IMR-90 (cell line): ENCODE results near the gene GNPTG.

ENCODE experiments used
- CTCF ChIP-seq: conservative IDR thresholded peaks from 2 replicates; pipeline ENCODE4 v1.5.1; 2012; ENCODE audit warnings: mild to moderate bottlenecking, low read depth, low read length, improper control_type of control experiment
- ELK1 ChIP-seq: fragments of 150-350 bp; IDR thresholded peaks from 2 replicates; pipeline ENCODE4 v1.6.1; 2016; ENCODE audit warnings: low read depth, mild to moderate bottlenecking, low read length, moderate library complexity, borderline replicate concordance
- MAZ ChIP-seq: IDR thresholded peaks from 2 replicates; pipeline ENCODE4 v1.6.1; 2012; ENCODE audit warnings: low read depth, mild to moderate bottlenecking, low read length, improper control_type of control experiment, moderate library complexity, borderline replicate concordance
- MXI1 ChIP-seq: IDR thresholded peaks from 2 replicates; pipeline ENCODE4 v1.6.1; 2012; ENCODE audit warnings: low read depth, mild to moderate bottlenecking, low read length, moderate library complexity, borderline replicate concordance
- POLR2A ChIP-seq: IDR thresholded peaks from 2 replicates; pipeline ENCODE4 v1.6.1; 2012; ENCODE audit warnings: mild to moderate bottlenecking, low read depth, low read length
- RAD21 ChIP-seq: IDR thresholded peaks from 2 replicates; pipeline ENCODE4 v1.6.1; 2012; ENCODE audit warnings: low read length, improper control_type of control experiment
- RCOR1 ChIP-seq: IDR thresholded peaks from 2 replicates; pipeline ENCODE4 v1.6.1; 2012; ENCODE audit warnings: mild to moderate bottlenecking, low read length, improper control_type of control experiment; ENCODE audit not compliant: insufficient replicate concordance
- RFX5 ChIP-seq: IDR thresholded peaks from 2 replicates; pipeline ENCODE4 v1.8.0; 2012; ENCODE audit warnings: low read depth, mild to moderate bottlenecking, low read length, moderate library complexity
- TF ChIP-seq, protein P1 (sequence below): fragments of 150-350 bp; IDR thresholded peaks from 2 replicates; pipeline ENCODE4 v1.6.1; 2017; ENCODE audit warnings: mild to moderate bottlenecking, antibody characterized with exemption, low read length, low read depth

DNA sequence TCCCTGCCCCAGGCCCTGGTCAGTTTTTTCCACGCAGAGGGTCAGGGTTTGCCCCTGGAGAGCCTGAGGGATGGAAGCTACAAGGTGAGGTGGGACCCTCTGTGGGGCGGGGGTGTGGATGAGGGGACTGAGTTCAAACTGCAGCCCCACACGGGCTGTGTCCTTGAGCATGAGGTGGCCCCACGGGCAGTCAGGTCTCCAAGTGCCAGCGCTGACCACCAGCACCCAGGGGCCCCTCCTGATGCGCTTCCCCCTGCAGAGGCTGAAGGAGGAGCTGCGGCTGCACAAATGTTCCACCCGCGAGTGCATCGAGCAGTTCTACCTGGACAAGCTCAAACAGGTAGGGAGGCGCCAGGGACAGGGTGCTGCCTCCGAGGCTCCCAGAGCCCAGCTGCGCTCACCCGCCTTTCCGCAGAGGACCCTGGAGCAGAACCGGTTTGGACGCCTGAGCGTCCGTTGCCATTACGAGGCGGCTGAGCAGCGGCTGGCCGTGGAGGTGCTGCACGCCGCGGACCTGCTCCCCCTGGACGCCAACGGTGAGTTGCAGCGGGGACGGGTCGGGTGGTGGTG lies 4.4 kb upstream of the GNPTG start:
- TF ChIP-seq CTCF (no peak), RCOR1 (no peak), ELK1 (no peak), RAD21 (no peak), MXI1 (no peak), POLR2A (no peak), RFX5 (no peak), MAZ (no peak)
- TF ChIP-seq, protein P1, sequence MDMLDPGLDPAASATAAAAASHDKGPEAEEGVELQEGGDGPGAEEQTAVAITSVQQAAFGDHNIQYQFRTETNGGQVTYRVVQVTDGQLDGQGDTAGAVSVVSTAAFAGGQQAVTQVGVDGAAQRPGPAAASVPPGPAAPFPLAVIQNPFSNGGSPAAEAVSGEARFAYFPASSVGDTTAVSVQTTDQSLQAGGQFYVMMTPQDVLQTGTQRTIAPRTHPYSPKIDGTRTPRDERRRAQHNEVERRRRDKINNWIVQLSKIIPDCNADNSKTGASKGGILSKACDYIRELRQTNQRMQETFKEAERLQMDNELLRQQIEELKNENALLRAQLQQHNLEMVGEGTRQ = no peak
